Activated CD4-positive, alpha-beta T cell treated with anti-CD3 and anti-CD28 coated beads for 36 hours (primary cell): ENCODE results near the gene THAP6. TPM values are rescaled to one million over a fixed set of nuclear protein-coding genes. Genes with fewer than 3 reads are reported as not detected.
"Not testable (repeated sequence)": the region's sequence is repeated elsewhere in the genome, so short reads cannot be mapped to it uniquely, and the experiment has no call there.

Experiments used
- ATAC-seq: fragments of 200-7000 bp; cut with Tn5 transposase; one replicate; pipeline ENCODE4 v1.10.0; 2021; ENCODE audit warnings: mild to moderate bottlenecking, moderate library complexity
- CTCF ChIA-PET: fragments of 350-600 bp; sonication (Branson Sonifier 250); formaldehyde crosslinking; loops from one replicate; lab custom pipeline; 2021; ENCODE audit warnings: antibody characterized with exemption; lab: Charles Lee
- POLR2A ChIA-PET: fragments of 350-600 bp; sonication (Branson Sonifier 250); formaldehyde crosslinking; loops from one replicate; lab custom pipeline; 2021; ENCODE audit warnings: antibody characterized with exemption, inconsistent platforms; lab: Charles Lee
- DNase-seq: peaks from one replicate; pipeline ENCODE4 v3.0.0-alpha.2; 2020
- H3K27ac Mint-ChIP-seq: one replicate; pipeline ENCODE4 v1.8.0; 2021; ENCODE audit warnings: mixed read lengths
- H3K27me3 Mint-ChIP-seq: one replicate; pipeline ENCODE4 v1.8.0; 2021; ENCODE audit warnings: mixed read lengths
- H3K36me3 Mint-ChIP-seq: one replicate; pipeline ENCODE4 v1.8.0; 2021; ENCODE audit warnings: low read depth, mixed read lengths
- H3K4me1 Mint-ChIP-seq: one replicate; pipeline ENCODE4 v1.8.0; 2021; ENCODE audit warnings: mixed read lengths
- H3K4me3 Mint-ChIP-seq: one replicate; pipeline ENCODE4 v1.8.0; 2021; ENCODE audit warnings: mild to moderate bottlenecking, moderate library complexity, mixed read lengths
- H3K9me3 Mint-ChIP-seq: one replicate; pipeline ENCODE4 v1.8.0; 2021; ENCODE audit warnings: low read depth, mixed read lengths
- intact Hi-C, 2 experiments: fragments of 100-400 bp; cut with DNase I in 1 of 2; cut with micrococcal nuclease in 1 of 2; formaldehyde crosslinking; loops; one replicate each; pipeline versions ENCODE4 v1.14.2 to v1.15.1; 2022 to 2024; cut with DNase I, micrococcal nuclease
- total RNA-seq, 2 experiments: library from RNA; stranded (reverse); gene quantifications; one replicate each; pipeline ENCODE4 v1.2.3, GENCODE V29; 2021

Gene THAP6
- total RNA-seq, 2 experiments from 2014 or later: 18.4 TPM

DNA sequence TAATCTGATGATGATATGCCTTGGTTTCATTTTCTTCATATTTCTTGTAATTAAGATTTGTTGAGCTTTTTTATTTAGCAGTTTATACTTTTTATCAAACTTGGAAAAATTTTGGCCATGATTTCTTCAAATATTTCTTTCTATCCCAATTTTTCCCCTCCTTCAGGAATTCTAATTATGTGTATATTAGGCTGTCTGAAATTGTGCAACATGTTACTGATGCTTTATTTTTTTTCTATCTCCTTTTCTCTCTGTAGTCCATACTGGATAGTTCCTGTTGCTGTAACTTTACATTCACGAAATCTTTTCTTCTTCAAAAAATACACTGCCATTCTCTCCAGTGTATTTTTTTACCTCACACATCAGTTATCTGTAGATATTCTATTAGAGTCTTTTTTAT is 10.8 kb downstream of the THAP6 start:
- ChIA-PET POLR2A (no interaction called here), CTCF (interaction anchor here (3.9 kb wide), 1 partner anchor 11 kb away, joined by 17 read pairs; the partner anchor contains the start of genes RCHY1 and THAP6)
- no peak for DNase-seq
- Mint-ChIP-seq H3K27me3 (no peaks in the 10 kb centered on the region), H3K36me3 (peaks cover 56% of the 10 kb centered on the region), H3K9me3 (no peaks in the 10 kb centered on the region), H3K4me1 (peaks cover 18% of the 10 kb centered on the region), H3K4me3 (no peak overlapping the region), H3K27ac (no peak overlapping the region)
- intact Hi-C loops: no loop called here
- no peak for ATAC-seq

DNA sequence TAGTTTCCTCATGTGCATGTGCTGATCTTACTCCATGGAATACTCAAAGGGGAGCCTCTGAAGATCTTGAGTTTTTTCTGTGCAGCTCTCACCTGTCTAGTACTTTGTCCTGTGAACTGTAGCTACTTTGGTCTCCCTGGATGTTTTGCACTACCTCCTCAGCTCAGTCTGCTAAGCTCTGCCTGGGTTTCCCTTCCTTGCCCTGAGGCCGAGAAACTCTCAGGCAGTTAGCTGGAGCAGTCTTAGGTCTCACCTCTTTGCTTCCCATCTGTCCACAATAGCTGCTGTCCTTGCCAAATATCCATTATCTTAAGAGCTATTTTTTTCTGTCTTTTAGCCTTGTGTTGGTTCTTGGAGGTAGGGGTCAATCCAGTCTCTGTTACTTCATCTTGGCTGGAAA is 11.6 kb downstream of the THAP6 start:
- H3K4me3 Mint-ChIP-seq: no peak overlapping the region
- H3K9me3 Mint-ChIP-seq: peaks cover 2% of the 10 kb centered on the region
- peaks cover 59% of the 10 kb centered on the region for H3K36me3 Mint-ChIP-seq
- ATAC-seq (no peak), DNase-seq (no peak)
- H3K27ac Mint-ChIP-seq: no peak overlapping the region
- peaks cover 15% of the 10 kb centered on the region for H3K4me1 Mint-ChIP-seq
- intact Hi-C loops: no loop called here
- POLR2A ChIA-PET: no interaction called here
- CTCF ChIA-PET: interaction anchor here (0.5 to 3.9 kb wide), 2 partner anchors 12 to 120 kb away, joined by 4 to 17 read pairs; partner anchors contain the start of genes RCHY1 and THAP6
- no peaks in the 10 kb centered on the region for H3K27me3 Mint-ChIP-seq

DNA sequence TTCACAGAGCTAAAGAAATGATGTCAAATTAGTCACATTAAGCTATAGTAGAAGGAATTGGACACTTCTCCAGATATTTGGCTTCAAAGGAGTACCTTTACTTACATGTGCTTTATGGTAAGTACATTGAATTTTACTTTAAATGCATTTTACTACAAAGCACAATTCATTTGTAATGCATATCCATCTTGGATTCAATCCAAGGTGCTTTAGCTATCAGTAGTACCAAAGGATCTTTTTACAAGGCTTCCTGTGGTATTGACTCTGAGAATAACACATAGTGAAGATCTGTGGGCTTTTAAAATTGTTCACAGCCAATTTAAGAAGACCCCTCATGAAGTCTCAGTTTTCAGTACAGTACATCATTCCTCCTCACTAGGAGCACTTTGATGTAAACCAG is 13.2 kb downstream of the THAP6 start:
- Mint-ChIP-seq H3K4me1 (peaks cover 14% of the 10 kb centered on the region), H3K27me3 (no peaks in the 10 kb centered on the region), H3K27ac (no peak overlapping the region), H3K36me3 (peaks cover 71% of the 10 kb centered on the region), H3K4me3 (no peak overlapping the region), H3K9me3 (peaks cover 9% of the 10 kb centered on the region)
- ChIA-PET POLR2A (no interaction called here), CTCF (interaction anchor here (1.0 to 3.9 kb wide), 2 partner anchors 13 to 29 kb away, joined by 5 to 17 read pairs; partner anchors contain the start of genes RCHY1 and THAP6)
- intact Hi-C loops: no loop called here
- DNase-seq (no peak), ATAC-seq (no peak)

DNA sequence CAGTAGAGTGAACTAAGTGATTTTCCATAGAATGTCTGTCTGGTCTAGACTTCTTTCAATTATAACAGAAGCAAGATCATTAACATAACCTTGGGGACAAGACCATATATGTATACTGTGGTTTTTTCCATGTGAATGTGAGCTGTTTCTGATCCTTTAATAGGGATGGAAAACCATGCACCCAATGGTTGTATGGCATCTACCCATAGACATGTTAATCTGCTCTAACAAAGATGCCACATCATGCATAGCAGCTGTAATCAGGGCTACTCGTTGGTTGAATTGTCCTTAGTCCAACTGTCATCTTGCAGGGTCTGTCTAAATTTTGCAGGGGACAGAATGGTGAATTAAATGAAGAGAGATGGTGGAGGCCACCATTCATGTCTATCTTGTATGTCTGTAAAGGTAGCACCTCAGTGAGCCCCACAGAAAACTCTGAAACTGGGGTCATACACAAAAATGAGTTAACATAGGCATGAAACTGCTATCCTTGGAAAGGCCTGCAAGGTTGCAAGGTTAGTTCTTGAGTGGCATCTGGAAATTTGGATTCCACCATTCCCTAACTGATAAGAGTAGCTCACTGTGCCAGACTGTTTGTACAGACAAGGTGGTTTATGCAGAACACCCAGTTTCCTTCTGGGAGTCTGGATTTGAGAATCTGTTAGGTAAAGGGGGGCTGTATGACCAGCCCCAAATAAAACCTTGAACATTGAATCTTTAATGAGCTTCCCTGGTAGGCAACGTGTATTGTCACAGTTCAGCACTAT is 16.5 kb downstream of the THAP6 start:
- Mint-ChIP-seq H3K36me3 (peaks cover 60% of the 10 kb centered on the region), H3K9me3 (peaks cover 15% of the 10 kb centered on the region), H3K4me1 (peaks cover 3% of the 10 kb centered on the region), H3K27me3 (no peaks in the 10 kb centered on the region), H3K27ac (no peak overlapping the region), H3K4me3 (no peak overlapping the region)
- intact Hi-C loops: no loop called here
- ChIA-PET POLR2A (no interaction called here), CTCF (interaction anchor here (0.6 kb wide), 1 partner anchor 128 kb away, joined by 3 read pairs; no protein-coding TSS in a partner anchor)
- ATAC-seq (no peak), DNase-seq (no peak)

DNA sequence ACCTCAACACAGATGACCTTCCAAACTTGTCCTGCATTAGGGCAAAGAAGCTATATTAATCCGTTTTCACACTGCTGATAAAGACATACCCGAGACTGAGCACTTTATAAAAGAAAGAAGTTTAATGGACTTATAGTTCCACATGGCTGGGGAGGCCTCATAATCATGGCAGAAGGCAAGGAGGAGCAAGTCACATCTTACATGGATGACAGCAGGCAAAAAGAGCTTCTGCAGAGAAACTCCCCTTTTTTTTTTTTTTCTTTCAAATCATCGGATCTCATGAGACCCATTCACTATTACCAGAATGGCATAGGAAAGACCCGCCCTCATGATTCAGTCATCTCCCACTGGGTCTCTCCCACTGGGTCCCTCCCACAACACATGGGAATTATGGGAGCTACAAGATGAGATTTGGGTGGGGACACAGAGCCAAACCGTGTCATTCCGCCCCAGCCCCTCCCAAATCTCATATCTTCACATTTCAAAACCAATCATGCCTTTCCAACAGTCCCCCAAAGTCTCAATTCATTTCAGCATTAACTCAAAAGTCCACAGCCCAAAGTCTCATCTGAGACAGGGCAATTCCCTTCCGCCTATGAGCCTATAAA is 17.4 kb downstream of the THAP6 start:
- H3K27me3 Mint-ChIP-seq, H3K4me3 Mint-ChIP-seq, intact Hi-C loops, ATAC-seq, H3K27ac Mint-ChIP-seq, CTCF ChIA-PET, POLR2A ChIA-PET, DNase-seq, H3K4me1 Mint-ChIP-seq: not testable (repeated sequence)
- peaks cover 55% of the 10 kb centered on the region for H3K36me3 Mint-ChIP-seq
- H3K9me3 Mint-ChIP-seq: peaks cover 15% of the 10 kb centered on the region

DNA sequence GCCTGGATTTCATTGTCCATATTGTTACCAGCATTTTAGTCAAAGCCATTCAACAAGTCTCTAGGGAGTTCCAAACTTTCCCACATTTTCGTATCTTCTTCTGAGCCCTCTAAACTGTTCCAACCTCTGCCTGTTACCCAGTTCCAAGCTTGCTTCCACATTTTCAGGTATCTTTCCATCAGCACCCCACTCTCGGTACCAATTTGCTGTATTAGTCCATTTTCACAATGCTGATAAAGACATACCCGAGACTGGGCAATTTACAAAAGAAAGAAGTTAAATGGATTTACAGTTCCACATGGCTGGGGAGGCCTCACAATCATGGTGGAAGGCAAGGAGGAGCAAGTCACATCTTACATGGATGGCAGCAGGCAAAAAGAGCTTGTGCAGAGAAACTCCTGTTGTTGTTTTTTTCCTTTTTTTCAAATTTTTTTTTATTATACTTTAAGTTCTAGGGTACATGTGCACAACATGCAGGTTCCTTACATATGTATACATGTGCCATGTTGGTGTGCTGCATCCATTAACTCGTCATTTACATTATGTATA is 19.1 kb downstream of the THAP6 start:
- intact Hi-C loops, POLR2A ChIA-PET: not testable (repeated sequence)
- H3K36me3 Mint-ChIP-seq: peaks cover 46% of the 10 kb centered on the region

DNA sequence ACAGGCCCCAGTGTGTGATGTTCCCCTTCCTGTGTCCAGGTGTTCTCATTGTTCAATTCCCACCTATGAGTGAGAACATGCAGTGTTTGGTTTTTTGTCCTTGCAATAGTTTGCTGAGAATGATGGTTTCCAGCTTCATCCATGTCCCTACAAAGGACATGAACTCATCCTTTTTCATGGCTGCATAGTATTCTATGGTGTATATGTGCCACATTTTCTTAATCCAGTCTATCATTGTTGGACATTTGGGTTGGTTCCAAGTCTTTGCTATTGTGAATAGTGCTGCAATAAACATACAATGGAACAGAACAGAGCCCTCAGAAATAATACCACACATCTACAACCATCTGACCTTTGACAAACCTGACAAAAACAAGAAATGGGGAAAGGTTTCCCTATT is 19.7 kb downstream of the THAP6 start:
- CTCF ChIA-PET, intact Hi-C loops, H3K4me1 Mint-ChIP-seq: not testable (repeated sequence)

More for the DNA sequence above, 19.1 kb downstream of the THAP6 start:
- CTCF ChIA-PET, H3K4me3 Mint-ChIP-seq, ATAC-seq, DNase-seq, H3K4me1 Mint-ChIP-seq, H3K27ac Mint-ChIP-seq, H3K27me3 Mint-ChIP-seq: not testable (repeated sequence)
- H3K9me3 Mint-ChIP-seq: peaks cover 15% of the 10 kb centered on the region

DNA sequence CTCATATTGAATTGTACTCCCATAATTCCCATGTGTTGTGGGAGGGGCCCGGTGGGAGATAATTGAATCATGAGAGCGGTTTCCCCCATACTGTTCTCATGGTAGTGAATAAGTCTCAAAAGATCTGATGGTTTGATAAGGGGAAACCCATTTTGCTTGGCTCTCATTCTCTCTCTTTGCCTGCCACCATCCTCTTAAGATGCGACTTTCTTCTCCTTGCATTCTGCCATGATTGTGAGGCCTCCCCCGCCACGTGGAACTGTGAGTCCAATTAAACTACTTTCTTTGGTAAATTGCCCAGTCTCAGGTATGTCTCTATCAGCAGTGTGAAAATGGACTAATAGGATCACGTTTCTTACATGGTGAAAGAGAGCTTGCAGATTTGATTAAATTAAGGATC is 23.0 kb downstream of the THAP6 start:
- POLR2A ChIA-PET, DNase-seq, H3K27ac Mint-ChIP-seq, H3K27me3 Mint-ChIP-seq, H3K4me1 Mint-ChIP-seq, ATAC-seq, H3K4me3 Mint-ChIP-seq, H3K9me3 Mint-ChIP-seq, intact Hi-C loops, CTCF ChIA-PET: not testable (repeated sequence)
- H3K36me3 Mint-ChIP-seq: peaks cover 13% of the 10 kb centered on the region

More for the DNA sequence above, 19.7 kb downstream of the THAP6 start:
- peaks cover 15% of the 10 kb centered on the region for H3K9me3 Mint-ChIP-seq
- H3K27ac Mint-ChIP-seq, ATAC-seq, H3K27me3 Mint-ChIP-seq, DNase-seq, POLR2A ChIA-PET, H3K4me3 Mint-ChIP-seq: not testable (repeated sequence)
- peaks cover 43% of the 10 kb centered on the region for H3K36me3 Mint-ChIP-seq

DNA sequence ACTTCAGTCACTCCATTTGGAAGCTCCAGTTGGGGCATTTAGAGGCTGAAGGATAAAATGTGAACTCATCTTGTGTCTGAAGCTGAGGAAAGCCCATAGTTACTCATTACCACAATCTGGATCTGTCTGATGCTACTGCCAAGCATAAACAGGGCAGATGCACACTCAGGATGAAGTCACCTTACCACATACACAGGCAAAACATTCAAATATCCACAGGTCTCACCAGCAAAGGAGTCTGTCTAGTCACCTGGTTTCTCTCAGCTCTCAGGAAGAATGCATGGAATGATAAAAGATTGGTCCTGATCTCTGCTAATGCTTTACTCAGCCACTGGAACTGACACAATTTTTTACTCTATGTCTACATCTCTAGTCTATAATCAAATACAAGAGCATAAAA is 28.6 kb downstream of the THAP6 start:
- POLR2A ChIA-PET: interaction anchor here (0.5 kb wide), 1 partner anchor 60 kb away, joined by 3 read pairs; no protein-coding TSS in a partner anchor
- CTCF ChIA-PET: interaction anchor here (1.1 to 1.2 kb wide), 2 partner anchors 12 to 16 kb away, joined by 3 read pairs; no protein-coding TSS in a partner anchor
- Mint-ChIP-seq H3K36me3 (no peaks in the 10 kb centered on the region), H3K9me3 (no peaks in the 10 kb centered on the region), H3K27me3 (no peaks in the 10 kb centered on the region), H3K4me3 (no peak overlapping the region), H3K4me1 (no peaks in the 10 kb centered on the region), H3K27ac (no peak overlapping the region)
- intact Hi-C loops: no loop called here
- ATAC-seq (peak; percentile 78), DNase-seq (no peak)

DNA sequence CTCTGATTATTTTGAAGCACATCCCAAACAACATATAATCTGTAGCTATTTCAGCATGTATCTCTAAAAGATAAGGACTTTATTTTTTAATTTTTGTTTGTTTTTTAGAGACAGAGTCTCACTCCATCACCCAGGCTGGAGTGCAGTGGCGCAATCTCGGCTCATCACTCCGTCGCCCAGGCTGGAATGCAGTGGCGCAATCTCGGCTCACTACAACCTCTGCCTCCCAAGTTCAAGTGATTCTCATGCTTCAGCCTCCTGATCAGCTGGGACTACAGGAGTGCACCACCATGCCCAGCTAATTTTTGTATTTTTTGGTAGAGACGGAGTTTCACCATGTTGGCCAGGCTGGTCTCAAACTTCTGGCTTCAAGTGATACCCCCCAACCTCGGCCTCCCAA is 29.9 kb downstream of the THAP6 start:
- H3K36me3 Mint-ChIP-seq, H3K9me3 Mint-ChIP-seq, H3K27ac Mint-ChIP-seq, CTCF ChIA-PET, H3K27me3 Mint-ChIP-seq, DNase-seq, intact Hi-C loops, H3K4me3 Mint-ChIP-seq, ATAC-seq, POLR2A ChIA-PET, H3K4me1 Mint-ChIP-seq: not testable (repeated sequence)

DNA sequence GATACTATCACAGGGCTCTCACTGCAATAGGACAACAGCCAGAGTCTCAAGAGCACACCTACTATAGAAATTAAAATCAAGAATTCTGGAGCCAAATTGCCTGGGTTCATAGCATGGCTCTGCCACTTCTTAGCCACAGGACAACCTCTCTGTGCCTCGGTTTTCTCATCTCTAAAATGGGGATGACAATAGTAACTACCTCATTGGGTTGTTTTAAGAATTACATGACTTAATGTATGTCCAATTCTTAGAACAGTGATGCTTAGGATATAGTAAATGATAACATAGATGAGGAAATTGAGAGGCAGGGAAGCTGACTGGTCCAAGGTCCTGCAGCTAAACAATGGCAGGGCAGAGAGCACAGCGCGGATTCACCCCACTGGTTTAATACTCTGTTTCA is 30.6 kb downstream of the THAP6 start:
- Mint-ChIP-seq H3K27ac (no peak overlapping the region), H3K4me3 (no peak overlapping the region), H3K27me3 (no peaks in the 10 kb centered on the region), H3K4me1 (no peaks in the 10 kb centered on the region), H3K36me3 (no peaks in the 10 kb centered on the region), H3K9me3 (no peaks in the 10 kb centered on the region)
- no peak for DNase-seq
- CTCF ChIA-PET: no interaction called here
- POLR2A ChIA-PET: no interaction called here
- no peak for ATAC-seq
- intact Hi-C loops: no loop called here
